ENCODE measurements around the gene MLH1. TPM values are rescaled to one million over a fixed set of nuclear protein-coding genes. Genes with fewer than 3 reads are reported as not detected.
A peak's percentile ranks its signal among the peaks of the same experiment; 100 is the strongest.

Gene MLH1
- total RNA-seq, 1 experiment from 2014 or later, result 28.5 TPM

- H3K27ac ChIP-seq (ENCODE audit: low read length), result no peak overlapping the region
- no peaks in the 10 kb centered on the region for H3K9me3 ChIP-seq (ENCODE audit: control insufficient read depth, insufficient read depth, low read depth, low read length)
- in situ Hi-C loops (cut with HindIII; ENCODE audit: low pct_unique_long_range_greater_than_20kb, low sequenced_read_pairs) (no loop called here), intact Hi-C loops (cut with micrococcal nuclease; ENCODE audit: unreplicated experiment) (no loop called here)
- no TSS peak for BruUV-seq (replicated peaks)
- 0 out of 2 replicates have a peak, but pooled peaks cover 4% of the 10 kb centered on the region for H3K4me1 ChIP-seq (ENCODE audit: control insufficient read depth, insufficient read depth, low read length)
- H3K4me3 ChIP-seq (ENCODE audit: low read depth in 2 of 2, low read length in 2 of 2), result no peak overlapping the region
- ChIA-PET POLR2A (no interaction called here), CTCF (no interaction called here)
- H3K36me3 ChIP-seq (ENCODE audit: control insufficient read depth, insufficient read depth, low read length), result peaks cover 22% of the 10 kb centered on the region
- TF ChIP-seq REST (IDR thresholded peaks at IDR 0.05; ENCODE audit: insufficient read depth in 1 of 2, low read depth in 2 of 2, low read length in 1 of 2) (no peak), TCF7L2 (IDR thresholded peaks at IDR 0.05; ENCODE audit: low read depth, low read length) (no peak), POLR2AphosphoS5 (IDR thresholded peaks at IDR 0.05; ENCODE audit: low read depth, low read length) (no peak), SIN3A (IDR thresholded peaks at IDR 0.05; ENCODE audit: borderline replicate concordance, insufficient read depth, low read depth, low read length) (no peak)
- TF ChIP-seq, protein P1, sequence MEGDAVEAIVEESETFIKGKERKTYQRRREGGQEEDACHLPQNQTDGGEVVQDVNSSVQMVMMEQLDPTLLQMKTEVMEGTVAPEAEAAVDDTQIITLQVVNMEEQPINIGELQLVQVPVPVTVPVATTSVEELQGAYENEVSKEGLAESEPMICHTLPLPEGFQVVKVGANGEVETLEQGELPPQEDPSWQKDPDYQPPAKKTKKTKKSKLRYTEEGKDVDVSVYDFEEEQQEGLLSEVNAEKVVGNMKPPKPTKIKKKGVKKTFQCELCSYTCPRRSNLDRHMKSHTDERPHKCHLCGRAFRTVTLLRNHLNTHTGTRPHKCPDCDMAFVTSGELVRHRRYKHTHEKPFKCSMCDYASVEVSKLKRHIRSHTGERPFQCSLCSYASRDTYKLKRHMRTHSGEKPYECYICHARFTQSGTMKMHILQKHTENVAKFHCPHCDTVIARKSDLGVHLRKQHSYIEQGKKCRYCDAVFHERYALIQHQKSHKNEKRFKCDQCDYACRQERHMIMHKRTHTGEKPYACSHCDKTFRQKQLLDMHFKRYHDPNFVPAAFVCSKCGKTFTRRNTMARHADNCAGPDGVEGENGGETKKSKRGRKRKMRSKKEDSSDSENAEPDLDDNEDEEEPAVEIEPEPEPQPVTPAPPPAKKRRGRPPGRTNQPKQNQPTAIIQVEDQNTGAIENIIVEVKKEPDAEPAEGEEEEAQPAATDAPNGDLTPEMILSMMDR (IDR thresholded peaks at IDR 0.05), result no peak
- DNase-seq (ENCODE audit: low read depth, low spot score) (no peak), ATAC-seq (no peak)
- no peaks in the 10 kb centered on the region for H3K27me3 ChIP-seq (ENCODE audit: control insufficient read depth, insufficient read depth, low read length)
Observed at GRCh38 chr3:37052860-37053259, 59.5 kb downstream of the MLH1 start.

GRCh38 chr3:37053337-37053736, 60.0 kb downstream of the MLH1 start:
- no peak for TF ChIP-seq POLR2AphosphoS5 (IDR thresholded peaks at IDR 0.05; ENCODE audit: low read depth, low read length)
- TF ChIP-seq, protein P1 (IDR thresholded peaks at IDR 0.05), result no peak
- TF ChIP-seq SIN3A (IDR thresholded peaks at IDR 0.05; ENCODE audit: borderline replicate concordance, insufficient read depth, low read depth, low read length), result no peak
- no peak for TF ChIP-seq REST (IDR thresholded peaks at IDR 0.05; ENCODE audit: insufficient read depth in 1 of 2, low read depth in 2 of 2, low read length in 1 of 2)
- TF ChIP-seq TCF7L2 (IDR thresholded peaks at IDR 0.05; ENCODE audit: low read depth, low read length), result no peak
- Histone ChIP-seq H3K4me1 (ENCODE audit: control insufficient read depth, insufficient read depth, low read length) (0 out of 2 replicates have a peak, but pooled peaks cover 4% of the 10 kb centered on the region), H3K9me3 (ENCODE audit: control insufficient read depth, insufficient read depth, low read depth, low read length) (no peaks in the 10 kb centered on the region), H3K27ac (ENCODE audit: low read length) (no peak overlapping the region), H3K4me3 (ENCODE audit: low read depth in 2 of 2, low read length in 2 of 2) (no peak overlapping the region), H3K36me3 (ENCODE audit: control insufficient read depth, insufficient read depth, low read length) (peaks cover 22% of the 10 kb centered on the region), H3K27me3 (ENCODE audit: control insufficient read depth, insufficient read depth, low read length) (no peaks in the 10 kb centered on the region)
- no peak for DNase-seq (ENCODE audit: low read depth, low spot score)
- intact Hi-C loops (cut with micrococcal nuclease; ENCODE audit: unreplicated experiment) (no loop called here), in situ Hi-C loops (cut with HindIII; ENCODE audit: low pct_unique_long_range_greater_than_20kb, low sequenced_read_pairs) (no loop called here)
- TSS peak; percentile 84 for BruUV-seq (replicated peaks)
- CTCF ChIA-PET, result no interaction called here
- POLR2A ChIA-PET, result no interaction called here
- no peak for ATAC-seq
